Caco-2 (cell line): ENCODE results near the gene MARCHF6. TPM values are rescaled to one million over a fixed set of nuclear protein-coding genes. Genes with fewer than 3 reads are reported as not detected.

Experiments used
- BruUV-seq: library from RNA; stranded (reverse); fragments of 400-500 nt; replicated peaks from 2 replicates; lab custom pipeline; 2021; lab: Mats Ljungman, UMichigan
- CTCF ChIA-PET: fragments of 300-600 bp; sonication (Branson Sonifier 250); formaldehyde crosslinking; loops from one replicate; lab custom pipeline; 2022; ENCODE audit warnings: antibody characterized with exemption; lab: Charles Lee
- POLR2A ChIA-PET: fragments of 300-600 bp; sonication (Branson Sonifier 250); formaldehyde crosslinking; loops from one replicate; lab custom pipeline; 2022; ENCODE audit warnings: antibody characterized with exemption; lab: Charles Lee
- DNase-seq, 2 experiments: peaks; one replicate each; pipeline versions ENCODE4 v3.0.0 to v3.0.0-alpha.2; 2020 to 2022
- H3K27me3 ChIP-seq: replicated peaks from 2 replicates; pipeline ENCODE4 v1.6.0; 2011; ENCODE audit warnings: low read length; ENCODE audit not compliant: control insufficient read depth, insufficient read depth
- H3K36me3 ChIP-seq: 2 replicates; pipeline ENCODE4 v1.5.1; 2011; ENCODE audit warnings: low read length; ENCODE audit not compliant: control insufficient read depth, insufficient read depth
- H3K4me1 ChIP-seq: fragments of 250-450 bp; sonication (Bioruptor Pico); 2 replicates; pipeline ENCODE4 v1.5.1; 2020; ENCODE audit warnings: mild to moderate bottlenecking
- H3K4me3 ChIP-seq: 2 replicates; pipeline ENCODE4 v1.5.1; 2011; ENCODE audit warnings: low read depth, mild to moderate bottlenecking, control low read depth, low read length
- H3K9me3 ChIP-seq: fragments of 250-450 bp; sonication (Bioruptor Pico); 2 replicates; pipeline ENCODE4 v1.5.1; 2020; ENCODE audit warnings: mild to moderate bottlenecking, moderate library complexity
- H3K27ac Mint-ChIP-seq: one replicate; pipeline ENCODE4 v1.8.0; 2022; ENCODE audit warnings: mixed read lengths; ENCODE audit not compliant: unreplicated experiment
- H3K27me3 Mint-ChIP-seq: one replicate; pipeline ENCODE4 v1.8.0; 2022; ENCODE audit warnings: mixed read lengths; ENCODE audit not compliant: insufficient read depth, unreplicated experiment
- H3K36me3 Mint-ChIP-seq: one replicate; pipeline ENCODE4 v1.8.0; 2022; ENCODE audit warnings: mild to moderate bottlenecking, mixed read lengths; ENCODE audit not compliant: insufficient read depth, unreplicated experiment
- H3K4me1 Mint-ChIP-seq: one replicate; pipeline ENCODE4 v1.8.0; 2022; ENCODE audit warnings: low read depth, mixed read lengths; ENCODE audit not compliant: unreplicated experiment
- H3K4me3 Mint-ChIP-seq: one replicate; pipeline ENCODE4 v1.8.0; 2022; ENCODE audit warnings: mild to moderate bottlenecking, moderate library complexity, mixed read lengths; ENCODE audit not compliant: unreplicated experiment
- H3K9me3 Mint-ChIP-seq: one replicate; pipeline ENCODE4 v1.8.0; 2022; ENCODE audit warnings: mixed read lengths; ENCODE audit not compliant: unreplicated experiment
- intact Hi-C: fragments of 100-400 bp; cut with micrococcal nuclease; formaldehyde crosslinking; loops from one replicate; pipeline ENCODE4 v1.10.0; 2022; ENCODE audit not compliant: unreplicated experiment
- total RNA-seq: library from RNA; stranded (reverse); gene quantifications from 2 replicates; pipeline ENCODE4 v1.2.3, GENCODE V29; 2022
- TF ChIP-seq, protein P1 (sequence below), 2 experiments: fragments of 200-600 bp in 1 of 2; IDR thresholded peaks; 1 replicate in 1 of 2; 2 replicates in 1 of 2; pipeline versions ENCODE4 v1.5.1 to v1.8.0; 2011 to 2022; ENCODE audit warnings: antibody characterized with exemption in 1 of 2, control low read depth in 1 of 2, inconsistent platforms in 1 of 2, low read depth in 1 of 2, low read length in 1 of 2, mild to moderate bottlenecking in 1 of 2, moderate library complexity in 1 of 2; ENCODE audit not compliant: insufficient read depth in 1 of 2, severe bottlenecking in 1 of 2, unreplicated experiment in 1 of 2

The MARCHF6 gene
- total RNA-seq, 1 experiment from 2014 or later = 123 TPM

DNA sequence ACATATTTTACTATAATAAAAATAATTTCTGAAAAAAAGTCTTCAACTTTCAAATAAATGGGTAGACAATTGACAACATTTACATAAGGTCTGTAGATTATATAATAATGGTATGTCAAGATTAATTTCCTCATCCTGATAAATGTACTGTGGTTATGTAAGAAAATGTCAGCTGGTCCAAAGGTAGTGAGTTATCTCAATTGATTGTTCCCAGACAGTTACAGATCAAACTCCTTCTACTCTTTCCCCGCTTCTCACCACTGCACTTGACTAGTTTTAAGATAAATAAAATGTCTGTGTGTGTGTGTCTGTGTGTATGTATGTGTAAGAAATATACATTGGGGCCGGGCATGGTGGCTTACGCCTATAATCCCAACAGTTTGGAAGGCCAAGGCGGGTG lies 16.4 kb upstream of the MARCHF6 start:
- no peak for DNase-seq
- intact Hi-C loops = no loop called here
- Histone ChIP-seq H3K4me3 (no peak overlapping the region), H3K9me3 (no peaks in the 10 kb centered on the region), H3K4me1 (no peaks in the 10 kb centered on the region), H3K36me3 (no peaks in the 10 kb centered on the region), H3K27me3 (no peaks in the 10 kb centered on the region)
- CTCF ChIA-PET = no interaction called here
- Mint-ChIP-seq H3K27ac (no peak overlapping the region), H3K9me3 (no peaks in the 10 kb centered on the region), H3K36me3 (no peaks in the 10 kb centered on the region), H3K4me1 (peaks cover 6% of the 10 kb centered on the region), H3K27me3 (no peaks in the 10 kb centered on the region), H3K4me3 (no peak overlapping the region)
- POLR2A ChIA-PET = no interaction called here
- TF ChIP-seq, protein P1, sequence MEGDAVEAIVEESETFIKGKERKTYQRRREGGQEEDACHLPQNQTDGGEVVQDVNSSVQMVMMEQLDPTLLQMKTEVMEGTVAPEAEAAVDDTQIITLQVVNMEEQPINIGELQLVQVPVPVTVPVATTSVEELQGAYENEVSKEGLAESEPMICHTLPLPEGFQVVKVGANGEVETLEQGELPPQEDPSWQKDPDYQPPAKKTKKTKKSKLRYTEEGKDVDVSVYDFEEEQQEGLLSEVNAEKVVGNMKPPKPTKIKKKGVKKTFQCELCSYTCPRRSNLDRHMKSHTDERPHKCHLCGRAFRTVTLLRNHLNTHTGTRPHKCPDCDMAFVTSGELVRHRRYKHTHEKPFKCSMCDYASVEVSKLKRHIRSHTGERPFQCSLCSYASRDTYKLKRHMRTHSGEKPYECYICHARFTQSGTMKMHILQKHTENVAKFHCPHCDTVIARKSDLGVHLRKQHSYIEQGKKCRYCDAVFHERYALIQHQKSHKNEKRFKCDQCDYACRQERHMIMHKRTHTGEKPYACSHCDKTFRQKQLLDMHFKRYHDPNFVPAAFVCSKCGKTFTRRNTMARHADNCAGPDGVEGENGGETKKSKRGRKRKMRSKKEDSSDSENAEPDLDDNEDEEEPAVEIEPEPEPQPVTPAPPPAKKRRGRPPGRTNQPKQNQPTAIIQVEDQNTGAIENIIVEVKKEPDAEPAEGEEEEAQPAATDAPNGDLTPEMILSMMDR (IDR thresholded peaks at IDR 0.05; ENCODE audit: insufficient read depth in 1 of 2, low read depth in 1 of 2, low read length in 1 of 2, severe bottlenecking in 1 of 2, unreplicated experiment in 1 of 2) = no peak
- BruUV-seq = no TSS peak

DNA sequence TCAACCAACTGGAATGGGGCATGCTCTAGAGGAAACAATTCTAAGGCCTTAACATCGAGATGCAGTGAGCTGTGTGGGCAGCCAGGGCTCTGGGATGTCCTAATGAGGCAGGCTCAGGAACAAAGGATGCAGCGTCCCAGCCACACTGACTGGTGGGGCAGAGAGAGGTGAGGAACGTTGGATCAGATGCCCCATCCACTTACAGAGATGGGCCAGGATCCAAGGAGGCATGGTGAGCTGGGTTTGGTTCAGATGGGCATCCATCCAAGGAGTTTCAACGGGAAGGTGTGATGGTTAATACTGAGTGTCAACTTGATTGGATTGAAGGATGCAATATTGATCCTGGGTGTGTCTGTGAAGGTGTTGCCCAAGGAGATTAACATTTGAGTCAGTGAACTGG lies 15.5 kb upstream of the MARCHF6 start:
- CTCF ChIA-PET = no interaction called here
- peaks cover 6% of the 10 kb centered on the region for H3K4me1 Mint-ChIP-seq

DNA sequence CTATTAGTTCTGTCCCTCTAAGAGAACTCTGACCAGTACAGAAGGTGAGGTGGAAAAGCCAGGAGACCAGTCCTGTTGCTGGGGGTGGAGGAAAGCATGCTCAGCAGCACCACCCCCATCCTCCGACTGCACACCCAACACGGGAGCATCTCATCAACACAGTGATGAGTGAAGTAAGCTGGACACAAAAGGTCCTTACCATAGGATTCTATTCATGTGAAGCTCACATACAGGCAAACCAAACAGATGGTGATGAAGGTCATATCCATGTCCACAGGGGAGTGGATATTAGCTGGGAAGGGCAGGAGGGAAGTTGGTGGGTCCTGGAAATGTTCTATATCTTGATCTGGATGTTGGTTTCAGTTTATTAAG lies 14.8 kb upstream of the MARCHF6 start:
- no TSS peak for BruUV-seq
- Histone ChIP-seq H3K9me3 (no peaks in the 10 kb centered on the region), H3K36me3 (no peaks in the 10 kb centered on the region), H3K4me3 (no peak overlapping the region), H3K27me3 (no peaks in the 10 kb centered on the region), H3K4me1 (no peaks in the 10 kb centered on the region)
- no peaks in the 10 kb centered on the region for H3K36me3 Mint-ChIP-seq
- DNase-seq = no peak
- ChIA-PET CTCF (no interaction called here), POLR2A (no interaction called here)
- peaks cover 6% of the 10 kb centered on the region for H3K4me1 Mint-ChIP-seq
- no peaks in the 10 kb centered on the region for H3K27me3 Mint-ChIP-seq
- intact Hi-C loops = no loop called here
- H3K27ac Mint-ChIP-seq = no peak overlapping the region
- H3K9me3 Mint-ChIP-seq = no peaks in the 10 kb centered on the region
- TF ChIP-seq, protein P1 (IDR thresholded peaks at IDR 0.05; ENCODE audit: insufficient read depth in 1 of 2, low read depth in 1 of 2, low read length in 1 of 2, severe bottlenecking in 1 of 2, unreplicated experiment in 1 of 2) = no peak
- H3K4me3 Mint-ChIP-seq = no peak overlapping the region

More for the DNA sequence above, 15.5 kb upstream of the MARCHF6 start:
- BruUV-seq = no TSS peak
- H3K9me3 Mint-ChIP-seq = no peaks in the 10 kb centered on the region
- TF ChIP-seq, protein P1 (IDR thresholded peaks at IDR 0.05; ENCODE audit: insufficient read depth in 1 of 2, low read depth in 1 of 2, low read length in 1 of 2, severe bottlenecking in 1 of 2, unreplicated experiment in 1 of 2) = no peak
- H3K27ac Mint-ChIP-seq = no peak overlapping the region
- Histone ChIP-seq H3K4me1 (no peaks in the 10 kb centered on the region), H3K9me3 (no peaks in the 10 kb centered on the region), H3K4me3 (no peak overlapping the region), H3K27me3 (no peaks in the 10 kb centered on the region), H3K36me3 (no peaks in the 10 kb centered on the region)
- H3K4me3 Mint-ChIP-seq = no peak overlapping the region
- no peaks in the 10 kb centered on the region for H3K27me3 Mint-ChIP-seq
- H3K36me3 Mint-ChIP-seq = no peaks in the 10 kb centered on the region
- no peak for DNase-seq
- POLR2A ChIA-PET = no interaction called here
- intact Hi-C loops = no loop called here
